Measurements from ENCODE around the gene CCDC34.
A peak's percentile ranks its signal among the peaks of the same experiment; 100 is the strongest.

CCDC34 gene

GRCh38 chr11:27331981-27332380, 31.0 kb downstream of the CCDC34 start:
- TF ChIP-seq GATA3 (IDR thresholded peaks at IDR 0.05; ENCODE audit: low read depth, low read length), result no peak
- no peak for TF ChIP-seq GATA2 (IDR thresholded peaks at IDR 0.05; ENCODE audit: low read depth, low read length)

- TF ChIP-seq GATA3 (IDR thresholded peaks at IDR 0.05; ENCODE audit: low read depth, low read length) (no peak), GATA2 (IDR thresholded peaks at IDR 0.05; ENCODE audit: low read depth, low read length) (no peak)
Measured at GRCh38 chr11:27330633-27331270, 32.3 kb downstream of the CCDC34 start.

GRCh38 chr11:27329867-27330632, 33.0 kb downstream of the CCDC34 start:
- no peak for TF ChIP-seq GATA3 (IDR thresholded peaks at IDR 0.05; ENCODE audit: low read depth, low read length)
- TF ChIP-seq GATA2 (IDR thresholded peaks at IDR 0.05; ENCODE audit: low read depth, low read length), result no peak

- TF ChIP-seq GATA3 (IDR thresholded peaks at IDR 0.05; ENCODE audit: low read depth, low read length) (no peak), GATA2 (IDR thresholded peaks at IDR 0.05; ENCODE audit: low read depth, low read length) (no peak)
Measured at GRCh38 chr11:27328614-27329013, 34.4 kb downstream of the CCDC34 start.

GRCh38 chr11:27319072-27319471, 43.9 kb downstream of the CCDC34 start:
- TF ChIP-seq GATA2 (IDR thresholded peaks at IDR 0.05; ENCODE audit: low read depth, low read length) (no peak), GATA3 (IDR thresholded peaks at IDR 0.05; ENCODE audit: low read depth, low read length) (no peak)

- TF ChIP-seq GATA3 (IDR thresholded peaks at IDR 0.05; ENCODE audit: low read depth, low read length) (no peak), GATA2 (IDR thresholded peaks at IDR 0.05; ENCODE audit: low read depth, low read length) (no peak)
Measured at GRCh38 chr11:27317751-27318150, 45.3 kb downstream of the CCDC34 start.

GRCh38 chr11:27315836-27316235, 47.2 kb downstream of the CCDC34 start:
- TF ChIP-seq GATA2 (IDR thresholded peaks at IDR 0.05; ENCODE audit: low read depth, low read length) (no peak), GATA3 (IDR thresholded peaks at IDR 0.05; ENCODE audit: low read depth, low read length) (no peak)

GRCh38 chr11:27313157-27313821, 49.7 kb downstream of the CCDC34 start:
- TF ChIP-seq GATA3 (IDR thresholded peaks at IDR 0.05; ENCODE audit: low read depth, low read length), result peak; percentile 57; the same call in 1 of the 2 replicates
- TF ChIP-seq GATA2 (IDR thresholded peaks at IDR 0.05; ENCODE audit: low read depth, low read length), result peak; percentile 11; the same call in 1 of the 2 replicates

- TF ChIP-seq GATA3 (IDR thresholded peaks at IDR 0.05; ENCODE audit: low read depth, low read length) (no peak), GATA2 (IDR thresholded peaks at IDR 0.05; ENCODE audit: low read depth, low read length) (no peak)
Measured at GRCh38 chr11:27312110-27312509, 50.9 kb downstream of the CCDC34 start.

- no peak for TF ChIP-seq GATA3 (IDR thresholded peaks at IDR 0.05; ENCODE audit: low read depth, low read length)
Measured at GRCh38 chr11:27310707-27311106, 52.3 kb downstream of the CCDC34 start.

GRCh38 chr11:27310182-27310581, 52.8 kb downstream of the CCDC34 start:
- no peak for TF ChIP-seq GATA2 (IDR thresholded peaks at IDR 0.05; ENCODE audit: low read depth, low read length)
- no peak for TF ChIP-seq GATA3 (IDR thresholded peaks at IDR 0.05; ENCODE audit: low read depth, low read length)

GRCh38 chr11:27309046-27309445, 54.0 kb downstream of the CCDC34 start:
- no peak for TF ChIP-seq GATA3 (IDR thresholded peaks at IDR 0.05; ENCODE audit: low read depth, low read length)
- no peak for TF ChIP-seq GATA2 (IDR thresholded peaks at IDR 0.05; ENCODE audit: low read depth, low read length)

- TF ChIP-seq GATA2 (IDR thresholded peaks at IDR 0.05; ENCODE audit: low read depth, low read length) (no peak), GATA3 (IDR thresholded peaks at IDR 0.05; ENCODE audit: low read depth, low read length) (no peak)
Measured at GRCh38 chr11:27307232-27307631, 55.8 kb downstream of the CCDC34 start.

- TF ChIP-seq GATA3 (IDR thresholded peaks at IDR 0.05; ENCODE audit: low read depth, low read length), result no peak
- TF ChIP-seq GATA2 (IDR thresholded peaks at IDR 0.05; ENCODE audit: low read depth, low read length), result no peak
Measured at GRCh38 chr11:27305751-27306150, 57.3 kb downstream of the CCDC34 start.

GRCh38 chr11:27304514-27304913, 58.5 kb downstream of the CCDC34 start:
- no peak for TF ChIP-seq GATA3 (IDR thresholded peaks at IDR 0.05; ENCODE audit: low read depth, low read length)
- TF ChIP-seq GATA2 (IDR thresholded peaks at IDR 0.05; ENCODE audit: low read depth, low read length), result no peak

Data from SH-SY5Y (cell line).